ENCODE results near the gene HSPB7.

HSPB7 gene

GRCh38 chr1:15966081-15966955, 51.5 kb downstream of the HSPB7 start:
- H3K4me3 ChIP-seq (ENCODE audit: low read length), result no peak overlapping the region

DNA sequence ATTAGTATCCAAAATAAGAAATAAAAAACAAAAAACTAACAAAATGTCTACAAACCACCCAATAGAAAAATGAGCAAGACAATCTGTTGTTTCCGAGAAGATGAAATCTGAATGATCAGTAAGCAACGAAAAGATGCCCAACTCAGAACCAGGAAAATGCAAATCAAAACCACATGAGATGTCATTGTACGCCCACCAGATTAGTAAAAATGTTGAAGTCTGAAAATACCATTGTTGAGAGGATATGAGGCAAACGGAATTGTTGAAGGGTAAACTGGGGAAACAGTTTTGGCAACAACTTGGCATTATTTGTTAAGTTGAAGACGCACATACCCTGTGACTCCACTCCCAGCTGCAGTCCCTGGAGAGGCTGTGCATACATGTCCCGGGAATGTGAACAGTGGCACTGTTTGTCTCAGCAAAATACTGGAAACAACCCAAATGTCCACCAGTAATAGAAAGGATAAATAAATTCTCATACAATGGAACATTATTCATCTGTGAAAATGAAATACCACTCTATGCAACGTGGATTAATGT, 52.5 kb downstream of the HSPB7 start:
- DNase-seq (ENCODE audit: low read depth, low spot score), result no peak
- no peak overlapping the region for H3K4me3 ChIP-seq (ENCODE audit: low read length)

More at GRCh38 chr1:15966081-15966955, 51.5 kb downstream of the HSPB7 start:
- no peak for DNase-seq (ENCODE audit: low read depth, low spot score)
